Measurements from ENCODE around the gene WNT16.
A peak's percentile ranks its signal among the peaks of the same experiment; 100 is the strongest.

The WNT16 gene

GRCh38 chr7:121385800-121386179 is 57.0 kb downstream of the WNT16 start:
- H3K9me2 ChIP-seq (replicated peaks; ENCODE audit: control insufficient read depth, low read length): no peaks in the 10 kb centered on the region
- H4K20me1 ChIP-seq (ENCODE audit: control insufficient read depth, insufficient read depth, low read depth, low read length): peaks cover 5% of the 10 kb centered on the region; the same call in 1 of the 2 replicates
- peaks cover 43% of the 10 kb centered on the region for H3K36me3 ChIP-seq (ENCODE audit: control insufficient read depth, low read length)
- no peaks in the 10 kb centered on the region for H3K9me3 ChIP-seq (ENCODE audit: control insufficient read depth, insufficient read depth, low read length)
- H3K79me2 ChIP-seq (ENCODE audit: control insufficient read depth, low read length): peaks cover 100% of the 10 kb centered on the region
- no peaks in the 10 kb centered on the region for H3K27me3 ChIP-seq (ENCODE audit: control insufficient read depth, low read length)
- H3K27ac ChIP-seq (ENCODE audit: low read depth, low read length): peak overlapping the region; percentile 81
- peaks cover 33% of the 10 kb centered on the region for H3F3A ChIP-seq (ENCODE audit: control insufficient read depth, insufficient read depth)
- H3K4me1 ChIP-seq (ENCODE audit: control insufficient read depth, low read length): peaks cover 100% of the 10 kb centered on the region
- TF ChIP-seq CTCF (IDR thresholded peaks at IDR 0.05; ENCODE audit: low read depth, low read length, poor library complexity, severe bottlenecking): no peak
- TF ChIP-seq EZH2phosphoT487 (IDR thresholded peaks at IDR 0.05; ENCODE audit: borderline replicate concordance, low read length): no peak
- peak overlapping the region; percentile 77 for H3K4me2 ChIP-seq (ENCODE audit: low read length)
- peak overlapping the region; percentile 66 for H3K4me3 ChIP-seq (ENCODE audit: low read length)

GRCh38 chr7:121388950-121389349 is 60.1 kb downstream of the WNT16 start:
- Histone ChIP-seq H3K4me2 (ENCODE audit: low read length) (peak overlapping the region; percentile 52), H3K79me2 (ENCODE audit: control insufficient read depth, low read length) (peaks cover 100% of the 10 kb centered on the region)
- TF ChIP-seq EZH2phosphoT487 (IDR thresholded peaks at IDR 0.05; ENCODE audit: borderline replicate concordance, low read length): no peak
- TF ChIP-seq CTCF (IDR thresholded peaks at IDR 0.05; ENCODE audit: low read depth, low read length, poor library complexity, severe bottlenecking): no peak

GRCh38 chr7:121390109-121390508 is 61.3 kb downstream of the WNT16 start:
- Histone ChIP-seq H3K27ac (ENCODE audit: low read depth, low read length) (no peak overlapping the region), H3K4me3 (ENCODE audit: low read length) (peak overlapping the region; percentile 8; the same call in 1 of the 2 replicates), H3K9me3 (ENCODE audit: control insufficient read depth, insufficient read depth, low read length) (no peaks in the 10 kb centered on the region), H3K9me2 (replicated peaks; ENCODE audit: control insufficient read depth, low read length) (no peaks in the 10 kb centered on the region), H3K79me2 (ENCODE audit: control insufficient read depth, low read length) (peaks cover 100% of the 10 kb centered on the region), H4K20me1 (ENCODE audit: control insufficient read depth, insufficient read depth, low read depth, low read length) (peaks cover 16% of the 10 kb centered on the region; the same call in 1 of the 2 replicates), H3F3A (ENCODE audit: control insufficient read depth, insufficient read depth) (peaks cover 13% of the 10 kb centered on the region; the same call in 1 of the 2 replicates), H3K4me2 (ENCODE audit: low read length) (peak overlapping the region; percentile 52), H3K4me1 (ENCODE audit: control insufficient read depth, low read length) (peaks cover 96% of the 10 kb centered on the region), H3K36me3 (ENCODE audit: control insufficient read depth, low read length) (peaks cover 53% of the 10 kb centered on the region), H3K27me3 (ENCODE audit: control insufficient read depth, low read length) (no peaks in the 10 kb centered on the region)
- TF ChIP-seq CTCF (IDR thresholded peaks at IDR 0.05; ENCODE audit: low read depth, low read length, poor library complexity, severe bottlenecking) (no peak), EZH2phosphoT487 (IDR thresholded peaks at IDR 0.05; ENCODE audit: borderline replicate concordance, low read length) (no peak)

More at GRCh38 chr7:121388950-121389349, 60.1 kb downstream of the WNT16 start:
- H3K36me3 ChIP-seq (ENCODE audit: control insufficient read depth, low read length): peaks cover 54% of the 10 kb centered on the region
- H3K27ac ChIP-seq (ENCODE audit: low read depth, low read length): no peak overlapping the region
- no peaks in the 10 kb centered on the region for H3K9me2 ChIP-seq (replicated peaks; ENCODE audit: control insufficient read depth, low read length)
- H3K4me1 ChIP-seq (ENCODE audit: control insufficient read depth, low read length): peaks cover 97% of the 10 kb centered on the region
- peaks cover 10% of the 10 kb centered on the region; the same call in 1 of the 2 replicates for H4K20me1 ChIP-seq (ENCODE audit: control insufficient read depth, insufficient read depth, low read depth, low read length)
- peak overlapping the region; percentile 4 for H3K4me3 ChIP-seq (ENCODE audit: low read length)
- H3K9me3 ChIP-seq (ENCODE audit: control insufficient read depth, insufficient read depth, low read length): no peaks in the 10 kb centered on the region
- H3K27me3 ChIP-seq (ENCODE audit: control insufficient read depth, low read length): no peaks in the 10 kb centered on the region
- peaks cover 19% of the 10 kb centered on the region for H3F3A ChIP-seq (ENCODE audit: control insufficient read depth, insufficient read depth)
